ENCODE results near the gene ARF1. TPM values are rescaled to one million over a fixed set of nuclear protein-coding genes. Genes with fewer than 3 reads are reported as not detected.

Gene ARF1
- total RNA-seq, 1 donor from 2014 or later: 295 TPM

DNA sequence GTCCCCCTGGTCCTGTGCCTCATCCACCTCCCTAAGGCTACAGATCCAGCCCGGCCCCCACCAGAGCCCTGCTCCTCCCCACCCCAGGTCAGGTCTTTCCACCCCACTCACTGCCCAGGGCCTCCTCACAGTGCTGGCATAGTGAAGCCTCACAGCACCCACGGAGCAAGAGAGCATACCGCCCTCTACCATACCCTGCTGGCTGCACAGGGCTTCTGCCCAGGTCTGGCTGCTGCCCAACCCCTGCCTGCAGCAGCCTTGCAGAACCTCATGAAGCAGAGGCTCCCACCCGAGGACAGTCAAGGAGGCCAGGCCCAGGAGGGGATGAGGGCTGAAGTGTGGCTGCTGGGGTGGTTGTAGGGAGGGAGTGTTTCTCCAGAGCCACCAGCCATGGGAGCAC is 19.7 kb upstream of the ARF1 start:
- Histone ChIP-seq H3K9me3 (no peaks in the 10 kb centered on the region), H3K36me3 (no peaks in the 10 kb centered on the region), H3K4me3 (no peak overlapping the region), H3K27ac (no peak overlapping the region), H3K27me3 (peaks cover 13% of the 10 kb centered on the region), H3K4me1 (peaks cover 18% of the 10 kb centered on the region)
- intact Hi-C loops (cut with DNase I): no loop called here
- TF ChIP-seq POLR2A (IDR thresholded peaks at IDR 0.05): no peak
- TF ChIP-seq, protein P1, sequence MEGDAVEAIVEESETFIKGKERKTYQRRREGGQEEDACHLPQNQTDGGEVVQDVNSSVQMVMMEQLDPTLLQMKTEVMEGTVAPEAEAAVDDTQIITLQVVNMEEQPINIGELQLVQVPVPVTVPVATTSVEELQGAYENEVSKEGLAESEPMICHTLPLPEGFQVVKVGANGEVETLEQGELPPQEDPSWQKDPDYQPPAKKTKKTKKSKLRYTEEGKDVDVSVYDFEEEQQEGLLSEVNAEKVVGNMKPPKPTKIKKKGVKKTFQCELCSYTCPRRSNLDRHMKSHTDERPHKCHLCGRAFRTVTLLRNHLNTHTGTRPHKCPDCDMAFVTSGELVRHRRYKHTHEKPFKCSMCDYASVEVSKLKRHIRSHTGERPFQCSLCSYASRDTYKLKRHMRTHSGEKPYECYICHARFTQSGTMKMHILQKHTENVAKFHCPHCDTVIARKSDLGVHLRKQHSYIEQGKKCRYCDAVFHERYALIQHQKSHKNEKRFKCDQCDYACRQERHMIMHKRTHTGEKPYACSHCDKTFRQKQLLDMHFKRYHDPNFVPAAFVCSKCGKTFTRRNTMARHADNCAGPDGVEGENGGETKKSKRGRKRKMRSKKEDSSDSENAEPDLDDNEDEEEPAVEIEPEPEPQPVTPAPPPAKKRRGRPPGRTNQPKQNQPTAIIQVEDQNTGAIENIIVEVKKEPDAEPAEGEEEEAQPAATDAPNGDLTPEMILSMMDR (IDR thresholded peaks at IDR 0.05): no peak
- TF ChIP-seq POLR2AphosphoS5 (IDR thresholded peaks at IDR 0.05; ENCODE audit: insufficient read depth in 1 of 2, low read depth in 1 of 2): no peak
- DNase-seq (ENCODE audit: extremely low spot score in 2 of 2): no peak

DNA sequence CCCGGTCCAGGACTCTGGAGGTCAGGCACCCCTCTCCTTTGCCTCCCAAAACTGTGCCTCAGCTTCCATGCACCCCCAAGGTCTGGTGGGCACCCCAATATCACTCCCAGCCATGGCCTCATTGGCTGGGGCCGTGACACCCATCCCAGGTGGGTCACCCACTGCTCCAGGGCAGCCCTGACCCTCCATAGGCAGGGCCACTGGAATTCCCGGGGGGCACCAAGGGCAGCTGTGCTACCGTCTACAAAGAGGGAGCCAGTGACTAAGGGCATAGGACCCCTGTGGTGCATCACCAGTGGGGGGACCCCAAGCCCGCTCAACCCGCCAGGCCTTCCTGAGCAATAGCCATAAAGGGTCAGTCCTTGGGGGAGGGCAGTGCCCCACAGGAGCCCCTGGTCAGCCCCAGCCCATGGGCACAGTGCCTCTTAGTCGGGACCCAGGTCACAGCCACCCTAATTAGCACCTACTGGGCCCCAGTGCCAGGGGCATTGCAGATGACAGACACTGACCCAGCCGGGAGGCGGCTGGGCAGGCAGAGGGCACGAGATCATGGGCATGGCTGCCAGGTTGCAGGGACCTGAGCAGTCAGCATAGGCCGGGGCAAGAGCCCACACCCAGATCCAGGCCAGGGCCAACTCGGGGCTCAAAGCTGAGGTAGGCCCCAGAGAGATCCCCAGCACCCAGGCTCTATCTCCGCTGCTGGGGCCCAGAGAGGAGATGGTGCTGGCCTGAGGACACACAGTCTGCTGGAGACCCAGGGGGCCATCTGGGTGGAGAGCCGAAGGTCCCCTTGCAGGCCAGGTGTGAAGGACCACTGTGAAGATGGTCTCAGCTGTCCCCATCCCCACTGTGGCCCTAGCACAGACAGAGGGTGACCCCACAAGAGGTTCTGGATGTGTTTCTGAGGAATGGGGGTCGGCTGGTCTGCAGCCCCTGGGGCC is 19.0 kb upstream of the ARF1 start:
- no peak overlapping the region for H3K4me3 ChIP-seq
- H3K9me3 ChIP-seq: no peaks in the 10 kb centered on the region
- H3K36me3 ChIP-seq: no peaks in the 10 kb centered on the region
- TF ChIP-seq POLR2A (IDR thresholded peaks at IDR 0.05) (no peak), POLR2AphosphoS5 (IDR thresholded peaks at IDR 0.05; ENCODE audit: insufficient read depth in 1 of 2, low read depth in 1 of 2) (no peak)
- TF ChIP-seq, protein P1 (IDR thresholded peaks at IDR 0.05): no peak
- peaks cover 18% of the 10 kb centered on the region for H3K4me1 ChIP-seq
- H3K27ac ChIP-seq: no peak overlapping the region
- H3K27me3 ChIP-seq: peaks cover 13% of the 10 kb centered on the region
- intact Hi-C loops (cut with DNase I): no loop called here
- no peak for DNase-seq (ENCODE audit: extremely low spot score in 2 of 2)

DNA sequence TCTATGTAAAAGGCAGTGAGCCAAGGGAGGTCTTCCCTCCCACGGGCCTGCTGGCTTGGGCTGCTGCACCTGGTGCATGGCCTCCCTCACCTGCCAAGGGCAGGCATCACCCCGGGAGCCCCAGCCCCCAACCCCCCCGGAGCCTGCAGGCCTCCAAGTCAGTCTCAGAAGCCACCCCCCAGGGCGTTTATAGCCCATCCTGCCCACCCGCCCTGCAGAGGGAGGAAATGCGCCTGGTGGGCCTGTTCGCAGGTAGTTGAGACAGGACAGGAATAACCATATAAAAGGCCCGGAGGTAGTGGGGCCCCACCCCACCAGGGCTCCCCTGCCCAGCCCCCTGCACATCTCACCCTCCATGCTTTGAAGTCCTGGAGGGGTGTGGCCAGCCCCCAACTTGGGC is 18.2 kb upstream of the ARF1 start:
- DNase-seq (ENCODE audit: extremely low spot score in 2 of 2): no peak
- no peak overlapping the region for H3K27ac ChIP-seq
- no peaks in the 10 kb centered on the region for H3K36me3 ChIP-seq
- peaks cover 18% of the 10 kb centered on the region for H3K4me1 ChIP-seq
- TF ChIP-seq POLR2AphosphoS5 (IDR thresholded peaks at IDR 0.05; ENCODE audit: insufficient read depth in 1 of 2, low read depth in 1 of 2) (no peak), POLR2A (IDR thresholded peaks at IDR 0.05) (no peak)
- TF ChIP-seq, protein P1 (IDR thresholded peaks at IDR 0.05): no peak
- H3K9me3 ChIP-seq: no peaks in the 10 kb centered on the region
- no peak overlapping the region for H3K4me3 ChIP-seq
- intact Hi-C loops (cut with DNase I): no loop called here
- H3K27me3 ChIP-seq: peaks cover 12% of the 10 kb centered on the region

DNA sequence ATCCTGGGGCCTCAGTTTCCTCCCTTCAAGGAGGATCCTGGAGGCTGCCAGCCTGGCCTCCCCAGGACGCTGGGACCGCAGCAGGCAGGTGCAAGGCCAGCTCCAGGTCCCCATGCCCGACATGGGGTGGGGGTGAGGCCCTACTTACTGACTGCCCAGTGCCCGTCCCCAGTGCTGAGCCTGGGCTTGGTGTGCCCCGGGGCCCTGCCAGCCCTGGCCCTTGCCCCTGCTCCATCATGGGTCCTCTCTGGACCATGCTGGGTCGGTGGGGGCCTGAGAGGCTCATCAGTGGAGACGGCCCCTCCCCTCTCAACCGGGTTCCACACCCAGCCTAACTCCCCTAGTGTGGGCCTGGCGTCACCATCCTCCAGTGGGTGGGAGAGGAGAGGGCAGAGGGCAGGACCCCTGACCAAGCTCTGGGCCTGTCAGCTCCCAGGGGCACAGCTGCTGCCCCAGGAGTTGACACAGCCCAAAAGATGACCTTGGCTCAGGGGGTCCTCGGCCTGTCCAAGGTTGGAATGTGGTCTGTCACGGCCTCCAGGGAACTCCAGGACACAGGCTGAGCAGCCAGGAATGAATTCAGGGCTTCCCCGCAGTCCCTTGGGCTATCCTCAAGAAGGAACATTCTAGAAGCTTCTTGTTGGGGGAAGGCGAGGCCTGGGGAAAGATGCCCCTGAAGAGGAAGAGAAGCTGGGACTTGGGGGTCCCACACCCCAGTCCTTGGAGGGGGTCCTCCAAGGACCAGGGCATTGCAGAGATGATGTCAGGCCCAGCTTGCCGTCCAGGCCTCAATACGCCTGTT is 17.6 kb upstream of the ARF1 start:
- Histone ChIP-seq H3K27ac (no peak overlapping the region), H3K9me3 (no peaks in the 10 kb centered on the region), H3K4me1 (peaks cover 12% of the 10 kb centered on the region), H3K36me3 (no peaks in the 10 kb centered on the region), H3K27me3 (peaks cover 6% of the 10 kb centered on the region), H3K4me3 (no peak overlapping the region)
- intact Hi-C loops (cut with DNase I): no loop called here
- no peak for DNase-seq (ENCODE audit: extremely low spot score in 2 of 2)
- TF ChIP-seq POLR2A (IDR thresholded peaks at IDR 0.05): no peak
- TF ChIP-seq POLR2AphosphoS5 (IDR thresholded peaks at IDR 0.05; ENCODE audit: insufficient read depth in 1 of 2, low read depth in 1 of 2): no peak
- TF ChIP-seq, protein P1 (IDR thresholded peaks at IDR 0.05): no peak
